HuH-7 (cell line): Measurements from ENCODE around the gene TRAF5.
"Not testable (repeated sequence)": the region's sequence is repeated elsewhere in the genome, so short reads cannot be mapped to it uniquely, and the experiment has no call there.

Experiments used
- DNase-seq: peaks from one replicate; pipeline ENCODE4 v3.0.0; 2011; ENCODE audit warnings: low spot score

Gene TRAF5

GRCh38 chr1:211326528-211327345, at the start of gene TRAF5:
Gene TRAF5, plus strand, starts transcription at chr1:211326833. Its CDS starts 26,407 bp downstream, at chr1:211353240.
- peak; percentile 52 for DNase-seq

DNA sequence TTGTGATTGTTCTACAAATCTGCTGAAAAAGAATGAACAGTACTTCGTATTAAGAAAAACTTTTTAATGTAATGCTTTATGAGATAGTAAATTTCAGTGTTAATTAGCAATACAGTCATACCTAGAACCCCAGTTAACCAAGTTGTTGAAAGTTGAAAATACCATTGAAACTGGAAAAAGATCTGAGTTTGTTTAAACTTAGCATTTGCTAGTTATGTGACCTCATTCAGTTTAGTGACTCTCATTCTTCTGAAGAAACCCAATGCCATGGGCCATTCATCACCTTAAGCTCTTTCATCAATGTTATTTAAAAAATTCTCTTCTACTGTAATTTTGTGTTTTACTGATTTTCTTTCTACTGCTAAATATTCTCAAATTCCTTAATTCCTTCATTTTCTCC, 47.3 kb upstream of the TRAF5 start:
- DNase-seq: no peak

- no peak for DNase-seq
Observed at GRCh38 chr1:211280910-211281309, 45.7 kb upstream of the TRAF5 start.

DNA sequence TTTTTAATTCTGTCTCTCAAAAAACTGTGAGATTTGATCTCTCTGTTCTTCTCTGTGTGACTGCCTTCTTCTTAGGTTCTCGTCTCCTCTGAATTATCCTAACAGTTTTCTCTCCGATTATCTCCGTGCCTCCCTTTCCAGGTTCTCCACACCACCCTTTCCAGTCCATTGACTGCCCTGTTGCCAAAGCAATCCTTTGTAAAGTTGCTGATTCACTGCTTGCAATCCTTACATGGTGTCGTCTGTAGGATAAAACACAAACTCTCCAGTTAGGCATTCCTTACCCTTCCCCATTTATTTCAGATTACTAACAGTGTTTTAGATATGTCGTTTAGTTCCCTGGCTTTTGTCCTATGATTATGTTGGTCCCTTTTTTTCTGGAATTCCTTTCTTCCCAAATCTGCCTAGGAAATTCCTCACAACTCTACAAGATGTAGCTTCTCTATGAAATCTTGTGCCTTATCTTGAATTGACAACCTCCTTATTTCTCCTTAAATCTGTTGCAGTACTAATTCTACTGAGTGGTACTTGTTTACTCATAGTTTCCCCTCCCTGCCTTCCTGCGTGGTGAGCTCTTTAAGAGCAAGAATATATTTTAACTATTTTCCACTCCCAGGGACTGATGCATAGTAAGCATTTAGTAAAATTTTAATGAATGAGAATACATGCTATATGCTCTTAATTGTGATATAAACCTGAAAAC, 45.2 kb upstream of the TRAF5 start:
- no peak for DNase-seq

GRCh38 chr1:211282023-211282373, 44.6 kb upstream of the TRAF5 start:
- no peak for DNase-seq

DNA sequence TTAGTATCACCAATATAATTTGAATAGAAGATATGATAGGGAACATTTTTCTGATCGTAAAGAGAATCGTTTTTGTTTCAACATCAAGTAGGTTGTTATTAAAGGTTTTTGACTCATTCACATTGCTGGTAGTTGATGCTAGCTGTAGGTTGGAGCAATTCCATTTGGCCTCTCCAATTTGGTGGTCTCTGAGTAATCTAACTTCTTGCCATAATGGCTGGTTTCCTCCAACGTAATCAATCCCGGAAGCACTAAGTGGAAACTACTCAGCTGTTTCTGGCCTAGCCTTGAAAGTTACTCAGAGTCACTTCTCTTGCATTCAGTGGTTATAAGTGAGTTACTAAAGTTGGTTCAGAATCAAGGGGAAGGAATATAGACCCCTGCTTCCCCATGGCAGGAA, 41.4 kb upstream of the TRAF5 start:
- DNase-seq: no peak

GRCh38 chr1:211287218-211287617, 39.4 kb upstream of the TRAF5 start:
- no peak for DNase-seq

DNA sequence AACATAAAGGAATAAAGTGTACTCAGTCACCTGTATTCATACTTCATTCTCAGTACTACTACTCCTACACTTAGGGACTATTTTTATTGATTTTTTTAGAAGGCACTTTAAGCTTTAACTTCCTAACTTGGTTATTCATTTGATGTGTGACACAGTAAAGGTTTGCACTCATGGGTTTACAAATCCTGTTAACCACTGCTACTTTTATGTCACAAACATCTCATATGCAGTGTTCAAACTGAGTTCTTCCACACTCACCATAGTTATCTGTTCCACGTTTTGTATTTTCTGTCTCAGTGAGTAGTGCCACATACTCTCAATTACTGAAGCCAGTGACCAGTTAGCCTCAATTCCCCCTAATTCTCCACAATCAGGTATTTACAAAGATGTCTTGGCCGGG, 34.2 kb upstream of the TRAF5 start:
- DNase-seq: no peak

DNA sequence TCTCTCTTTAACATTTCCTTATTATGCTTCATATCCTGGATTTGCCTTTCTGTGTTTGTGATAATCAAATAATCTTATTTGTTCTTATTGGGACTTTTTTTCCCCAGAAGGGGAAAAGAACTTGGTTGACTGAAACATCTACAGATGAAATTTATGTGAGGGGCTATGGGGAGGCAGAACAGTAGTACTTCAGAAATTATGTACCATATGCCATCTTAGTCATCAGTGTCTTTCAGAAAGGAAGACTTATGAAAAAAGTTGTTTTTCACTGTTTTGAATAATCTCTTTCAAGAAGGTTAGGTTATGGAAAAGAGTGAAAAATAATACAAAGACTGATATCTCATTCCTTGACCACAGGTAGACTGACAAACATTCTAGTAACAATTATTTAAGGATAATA, 30.2 kb upstream of the TRAF5 start:
- DNase-seq: no peak

DNA sequence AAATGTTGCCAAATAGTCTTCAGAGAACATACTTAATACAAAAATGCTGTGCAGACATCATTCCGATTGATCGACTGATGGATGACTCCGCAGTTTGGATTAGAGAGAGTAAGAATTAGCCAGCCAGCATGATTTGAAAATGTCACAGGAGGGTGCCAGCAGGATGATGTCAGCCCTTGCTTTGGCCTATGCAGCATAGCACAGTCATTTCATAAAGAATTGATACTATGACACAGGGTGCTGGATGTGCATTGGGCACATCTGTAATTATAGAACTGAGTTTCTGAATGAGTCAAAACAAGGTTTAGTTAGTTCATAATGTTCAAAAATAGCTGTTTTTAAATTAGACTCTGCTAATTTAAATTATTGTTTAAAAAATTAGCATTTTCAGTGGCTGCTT, 21.6 kb upstream of the TRAF5 start:
- DNase-seq: no peak

GRCh38 chr1:211309617-211310016, 17.0 kb upstream of the TRAF5 start:
- no peak for DNase-seq

DNA sequence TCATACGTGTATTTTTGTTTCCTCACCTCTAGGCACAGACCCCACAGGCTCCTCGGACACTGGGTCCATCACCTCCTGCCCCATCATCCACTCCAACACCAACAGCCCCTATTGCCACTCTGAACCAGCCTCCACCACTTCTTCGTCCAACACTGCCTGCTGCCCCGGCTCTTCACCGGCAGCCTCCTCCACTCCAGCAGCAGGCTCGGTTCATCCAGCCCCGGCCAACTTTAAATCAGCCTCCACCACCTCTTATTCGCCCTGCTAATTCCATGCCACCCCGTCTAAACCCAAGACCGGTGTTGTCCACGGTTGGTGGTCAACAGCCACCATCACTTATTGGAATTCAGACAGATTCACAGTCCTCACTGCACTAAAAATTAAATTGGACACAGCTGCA, 13.2 kb upstream of the TRAF5 start:
- DNase-seq: no peak

GRCh38 chr1:211318576-211319280, 7.9 kb upstream of the TRAF5 start:
- no peak for DNase-seq

GRCh38 chr1:211319892-211320291, 6.7 kb upstream of the TRAF5 start:
- no peak for DNase-seq

GRCh38 chr1:211320980-211321379, 5.7 kb upstream of the TRAF5 start:
- DNase-seq: no peak

GRCh38 chr1:211321646-211322045, 5.0 kb upstream of the TRAF5 start:
- not testable (repeated sequence) for DNase-seq

DNA sequence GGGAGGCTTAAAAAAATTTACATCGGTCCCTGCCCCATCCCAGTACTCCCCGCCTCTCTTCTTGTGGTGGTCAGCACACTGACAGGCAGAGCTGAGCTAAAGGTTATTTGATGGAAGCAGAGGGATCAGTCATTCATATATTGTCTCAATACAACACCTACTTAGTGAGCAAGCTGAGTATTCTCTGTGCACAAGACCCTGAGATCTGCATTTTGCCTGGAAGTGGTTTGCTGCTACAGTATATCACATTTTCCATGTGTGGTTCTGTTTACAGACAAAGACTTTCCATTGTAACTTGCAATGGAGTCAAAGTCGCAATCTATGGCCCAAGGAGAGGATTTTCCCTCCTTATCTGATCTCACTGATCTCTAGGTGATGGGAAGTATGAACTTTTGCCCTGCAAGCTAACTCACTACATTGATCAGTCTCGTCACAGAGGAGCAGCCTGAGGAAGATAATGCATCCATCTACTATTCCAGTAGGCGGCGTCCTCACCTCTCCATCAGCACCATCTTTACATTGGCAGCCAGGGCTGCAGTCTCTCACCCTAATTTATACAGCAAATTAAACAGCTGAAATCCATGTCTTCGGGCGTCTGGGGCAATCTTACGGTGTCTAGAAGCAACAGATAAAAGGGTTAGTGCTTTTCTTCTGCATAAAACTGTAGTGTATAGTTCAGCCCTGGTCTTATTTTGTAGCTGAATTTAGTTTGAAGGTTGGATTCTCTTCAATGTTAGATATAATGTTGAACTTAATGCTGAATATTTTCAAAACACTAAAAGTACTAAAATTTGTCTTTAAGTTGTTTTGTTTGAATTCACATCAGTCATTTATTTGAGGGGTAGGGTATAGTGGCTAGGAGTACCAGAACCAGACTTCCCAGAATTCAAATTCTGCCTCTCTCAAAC, 3.2 kb upstream of the TRAF5 start:
- DNase-seq: peak; percentile 75

- no peak for DNase-seq
Observed at GRCh38 chr1:211324992-211325775, 1.4 kb upstream of the TRAF5 start.

- DNase-seq: no peak
Observed at GRCh38 chr1:211326140-211326527, 499 bp upstream of the TRAF5 start.

DNA sequence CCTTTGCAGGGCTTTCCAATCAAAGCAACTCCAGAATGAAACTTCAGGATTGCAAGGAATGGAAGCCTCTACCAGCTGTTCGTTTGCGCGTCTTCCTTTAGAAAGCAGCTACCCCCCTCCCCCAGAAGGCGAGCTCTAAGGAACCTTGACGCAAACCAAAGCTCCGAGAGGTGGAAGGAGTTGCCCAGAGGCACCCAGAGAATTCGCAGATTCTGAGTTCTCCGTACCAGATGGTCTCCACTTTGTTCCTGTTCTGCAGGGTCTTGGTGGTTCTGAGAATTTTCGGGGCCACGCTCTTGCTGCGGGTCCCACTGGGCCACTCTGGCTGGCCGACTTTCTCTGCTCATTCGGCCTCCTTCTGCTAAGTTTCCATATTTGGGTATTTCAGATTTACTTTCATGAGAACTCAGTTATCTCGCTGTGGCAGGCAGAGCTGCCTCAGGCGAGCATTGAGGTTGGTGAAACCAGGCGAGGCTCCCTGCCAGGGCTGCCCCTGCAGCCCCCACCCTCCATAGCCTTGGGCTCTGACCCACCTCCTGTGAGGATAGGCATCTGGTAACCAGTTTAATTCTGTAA, 801 bp downstream of the TRAF5 start:
- no peak for DNase-seq
